CD4-positive, alpha-beta memory T cell (primary cell): Measurements from ENCODE around the gene FBXO33. TPM values are rescaled to one million over a fixed set of nuclear protein-coding genes. Genes with fewer than 3 reads are reported as not detected.
A peak's percentile ranks its signal among the peaks of the same experiment; 100 is the strongest.

Source experiments
- CTCF ChIA-PET: fragments of 350-600 bp; sonication (Branson Sonifier 250); formaldehyde crosslinking; loops from one replicate; lab custom pipeline; 2021; ENCODE audit warnings: inconsistent platforms; ENCODE audit not compliant: partially characterized antibody; lab: Charles Lee
- POLR2A ChIA-PET: fragments of 350-600 bp; sonication (Branson Sonifier 250); formaldehyde crosslinking; loops from one replicate; lab custom pipeline; 2021; ENCODE audit not compliant: partially characterized antibody; lab: Charles Lee
- DNase-seq, 5 donors: peaks; one replicate each; pipeline versions ENCODE4 v3.0.0 to v3.0.0-alpha.2; 2020 to 2022; ENCODE audit warnings: mixed read lengths in 1 of 5
- H3K27ac ChIP-seq: one replicate; pipeline ENCODE4 v1.7.0; 2013; ENCODE audit warnings: low read depth, low read length
- H3K27me3 ChIP-seq: 2 replicates; pipeline ENCODE4 v1.7.0; 2013; ENCODE audit warnings: mild to moderate bottlenecking, low read length, moderate library complexity; ENCODE audit not compliant: insufficient read depth
- H3K36me3 ChIP-seq: 2 replicates; pipeline ENCODE4 v1.7.0; 2013; ENCODE audit warnings: mild to moderate bottlenecking, low read length, moderate library complexity; ENCODE audit not compliant: insufficient read depth
- H3K4me1 ChIP-seq: 2 replicates; pipeline ENCODE4 v1.7.0; 2013; ENCODE audit warnings: mild to moderate bottlenecking, low read length, moderate library complexity; ENCODE audit not compliant: insufficient read depth
- H3K4me3 ChIP-seq, 2 donors: one replicate each; pipeline ENCODE4 v1.7.0; 2013; ENCODE audit warnings: low read length in 2 of 2, mild to moderate bottlenecking in 1 of 2
- H3K9me3 ChIP-seq, 2 donors: one replicate each; pipeline ENCODE4 v1.7.0; 2013; ENCODE audit warnings: low read length in 2 of 2, control low read depth in 1 of 2; ENCODE audit not compliant: control insufficient read depth in 1 of 2
- H3K27ac Mint-ChIP-seq, 7 donors: one replicate each; pipeline ENCODE4 v1.8.0; 2020 to 2021; ENCODE audit warnings: mixed read lengths in 7 of 7, mild to moderate bottlenecking in 6 of 7, inconsistent platforms in 3 of 7, moderate library complexity in 3 of 7
- H3K27me3 Mint-ChIP-seq, 2 donors: one replicate each; pipeline ENCODE4 v1.8.0; 2020 to 2021; ENCODE audit warnings: mixed read lengths in 2 of 2
- H3K36me3 Mint-ChIP-seq, 2 donors: one replicate each; pipeline ENCODE4 v1.8.0; 2020 to 2021; ENCODE audit warnings: mixed read lengths in 2 of 2, inconsistent platforms in 1 of 2, mild to moderate bottlenecking in 1 of 2
- H3K4me1 Mint-ChIP-seq, 4 donors: one replicate each; pipeline ENCODE4 v1.8.0; 2020 to 2021; ENCODE audit warnings: mixed read lengths in 4 of 4, mild to moderate bottlenecking in 1 of 4
- H3K4me3 Mint-ChIP-seq, 8 donors: one replicate each; pipeline ENCODE4 v1.8.0; 2020 to 2021; ENCODE audit warnings: mixed read lengths in 8 of 8, mild to moderate bottlenecking in 7 of 8, moderate library complexity in 6 of 8, inconsistent platforms in 3 of 8
- H3K9me3 Mint-ChIP-seq, 8 donors: one replicate each; pipeline ENCODE4 v1.8.0; 2020 to 2021; ENCODE audit warnings: mixed read lengths in 8 of 8, mild to moderate bottlenecking in 5 of 8, inconsistent platforms in 3 of 8, moderate library complexity in 1 of 8
- intact Hi-C: fragments of 100-400 bp; cut with micrococcal nuclease; formaldehyde crosslinking; loops from one replicate; pipeline ENCODE4 v1.15.1; 2023
- polyA plus RNA-seq, 2 donors: library from polyadenylated mRNA; unstranded; fragments of 300-500 nt; fragmentation: Illumina TruSeq; gene quantifications; one replicate each; pipeline ENCODE4 v1.2.3, GENCODE V29; 2021
- total RNA-seq, 2 experiments: library from RNA; stranded (reverse); gene quantifications; one replicate each; pipeline ENCODE4 v1.2.3, GENCODE V29; 2021

Gene FBXO33, protein sequence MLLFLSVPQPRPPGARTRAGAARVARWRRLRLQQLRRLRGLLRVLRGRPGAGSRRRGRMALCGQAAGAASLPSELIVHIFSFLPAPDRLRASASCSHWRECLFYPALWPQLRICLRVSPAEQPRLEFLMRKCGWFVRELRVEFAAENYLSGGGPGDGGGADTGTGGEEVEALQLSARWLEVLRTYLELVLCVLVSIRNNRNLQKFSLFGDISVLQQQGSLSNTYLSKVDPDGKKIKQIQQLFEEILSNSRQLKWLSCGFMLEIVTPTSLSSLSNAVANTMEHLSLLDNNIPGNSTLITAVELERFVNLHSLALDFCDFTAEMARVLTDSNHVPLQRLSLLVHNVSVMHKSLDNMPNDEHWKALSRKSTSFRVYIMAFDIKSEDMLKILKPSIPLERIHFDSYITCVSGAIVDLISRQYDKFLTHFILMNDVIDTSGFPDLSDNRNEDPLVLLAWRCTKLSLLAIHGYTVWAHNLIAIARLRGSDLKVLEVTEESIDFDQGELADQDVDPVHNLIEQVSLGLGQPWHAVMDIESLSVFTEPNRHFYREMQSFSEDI
- total RNA-seq (10 to 100 TPM; 18.0 to 21.5 TPM), polyA plus RNA-seq (10 to 100 TPM; 15.0 to 19.4 TPM)

- H3K9me3 Mint-ChIP-seq, result no peaks in the 10 kb centered on the region
- H3K36me3 Mint-ChIP-seq, result peaks cover 0 to 20% of the 10 kb centered on the region in 2 donors
- intact Hi-C loops, result loop anchor here (1.0 to 10.0 kb wide), 7 partner anchors 165 to 1357 kb away; partner anchors contain the start of genes GEMIN2, PNN, SEC23A and TRAPPC6B
- peak within 1 kb of the TSS; percentile 99 to 100 (median 100) for H3K4me3 Mint-ChIP-seq
- no peaks in the 10 kb centered on the region for H3K27me3 ChIP-seq
- H3K36me3 ChIP-seq, result no peaks in the 10 kb centered on the region
- peaks cover 32 to 56% (median 38%) of the 10 kb centered on the region in 4 donors for H3K4me1 Mint-ChIP-seq
- peak within 1 kb of the TSS; percentile 88 to 97 for H3K4me3 ChIP-seq
- peaks cover 0 to 2% of the 10 kb centered on the region in 2 donors for H3K27me3 Mint-ChIP-seq
- peak within 1 kb of the TSS; percentile 100 for H3K27ac Mint-ChIP-seq
- ChIA-PET CTCF (interaction anchor here (1.0 to 1.3 kb wide), 5 partner anchors 49 to 329 kb away, joined by 3 to 4 read pairs (median 3); partner anchors contain the start of genes SEC23A and TRAPPC6B), POLR2A (interaction anchor here (0.6 to 4.5 kb wide), 36 partner anchors 9 to 415 kb away, joined by 3 to 81 read pairs (median 5); partner anchors contain the start of genes GEMIN2, PNN, SEC23A and TRAPPC6B)
- H3K27ac ChIP-seq, result peak within 1 kb of the TSS; percentile 91
- no peaks in the 10 kb centered on the region for H3K9me3 ChIP-seq
- H3K4me1 ChIP-seq, result peaks cover 47% of the 10 kb centered on the region
- DNase-seq, result peak; percentile 97 to 99 (median 98)
Measured at GRCh38 chr14:39432179-39432618, at the start of gene FBXO33. Gene FBXO33, minus strand, starts transcription at chr14:39432433. Its CDS starts 271 bp downstream, at chr14:39432162.

GRCh38 chr14:39474416-39474911 lies 42.2 kb upstream of the FBXO33 start:
- H3K36me3 Mint-ChIP-seq, result peaks cover 2 to 21% of the 10 kb centered on the region in 2 donors
- no peak for DNase-seq
- no peaks in the 10 kb centered on the region for H3K36me3 ChIP-seq
- no peak overlapping the region for H3K4me3 Mint-ChIP-seq
- no peaks in the 10 kb centered on the region for H3K4me1 Mint-ChIP-seq
- H3K4me1 ChIP-seq, result no peaks in the 10 kb centered on the region
- H3K27me3 Mint-ChIP-seq, result no peaks in the 10 kb centered on the region
- ChIA-PET CTCF (no interaction called here), POLR2A (no interaction called here)
- H3K27ac Mint-ChIP-seq, result no peak overlapping the region
- no peak overlapping the region for H3K4me3 ChIP-seq
- H3K9me3 ChIP-seq, result no peaks in the 10 kb centered on the region
- H3K27ac ChIP-seq, result no peak overlapping the region
- H3K27me3 ChIP-seq, result no peaks in the 10 kb centered on the region
- intact Hi-C loops, result no loop called here
- H3K9me3 Mint-ChIP-seq, result peaks cover 0 to 7% (median 0%) of the 10 kb centered on the region in 8 donors

GRCh38 chr14:39472078-39472477 lies 39.8 kb upstream of the FBXO33 start:
- intact Hi-C loops, result no loop called here
- Mint-ChIP-seq H3K27ac (no peak overlapping the region), H3K27me3 (peaks cover 0 to 2% of the 10 kb centered on the region in 2 donors), H3K4me3 (no peak overlapping the region), H3K4me1 (no peaks in the 10 kb centered on the region), H3K36me3 (peaks cover 2 to 17% of the 10 kb centered on the region in 2 donors), H3K9me3 (peaks cover 0 to 9% (median 0%) of the 10 kb centered on the region in 8 donors)
- no peak overlapping the region for H3K4me3 ChIP-seq
- no peaks in the 10 kb centered on the region for H3K27me3 ChIP-seq
- H3K9me3 ChIP-seq, result no peaks in the 10 kb centered on the region
- ChIA-PET POLR2A (no interaction called here), CTCF (no interaction called here)
- DNase-seq, result no peak
- H3K4me1 ChIP-seq, result no peaks in the 10 kb centered on the region
- H3K27ac ChIP-seq, result no peak overlapping the region
- no peaks in the 10 kb centered on the region for H3K36me3 ChIP-seq

DNA sequence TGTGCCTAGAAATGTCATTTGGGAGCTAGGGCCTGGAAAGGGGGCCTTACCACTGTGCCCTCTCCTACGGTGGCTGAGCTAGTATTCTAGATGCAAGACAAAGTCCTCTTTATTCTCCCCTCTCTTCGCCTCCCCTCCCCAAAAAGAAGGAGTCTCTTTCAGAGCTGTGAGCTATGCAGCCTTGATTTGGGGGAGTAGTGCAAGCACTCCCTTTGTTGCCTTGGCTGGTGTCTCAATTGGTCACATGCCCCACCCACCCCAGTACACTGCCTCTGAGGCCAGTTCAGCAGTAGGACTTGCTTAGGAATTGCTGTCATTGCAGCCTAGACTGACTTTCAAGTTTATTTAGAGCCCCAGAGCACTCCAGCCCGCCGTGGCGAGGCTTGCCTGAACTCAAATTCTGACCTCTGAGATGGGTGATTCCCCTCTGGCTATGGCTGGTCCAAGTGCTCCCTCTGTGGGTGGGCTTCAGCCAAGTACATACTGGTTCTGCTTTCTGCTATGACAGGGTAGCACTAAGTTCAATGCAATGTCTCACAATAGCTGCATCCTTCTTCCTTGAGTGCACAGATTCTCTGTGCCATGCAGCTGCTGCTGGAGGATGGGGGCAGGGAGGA lies 37.0 kb upstream of the FBXO33 start:
- no peak overlapping the region for H3K4me3 Mint-ChIP-seq
- no peaks in the 10 kb centered on the region for H3K27me3 ChIP-seq
- ChIA-PET CTCF (no interaction called here), POLR2A (no interaction called here)
- intact Hi-C loops, result no loop called here
- H3K9me3 ChIP-seq, result no peaks in the 10 kb centered on the region
- H3K36me3 Mint-ChIP-seq, result peaks cover 2 to 15% of the 10 kb centered on the region in 2 donors
- H3K27ac ChIP-seq, result no peak overlapping the region
- H3K4me3 ChIP-seq, result no peak overlapping the region
- peaks cover 8 to 9% of the 10 kb centered on the region in 2 donors for H3K27me3 Mint-ChIP-seq
- no peaks in the 10 kb centered on the region for H3K4me1 Mint-ChIP-seq
- peak in 2 of 5 donors; percentile 17 to 36 for DNase-seq
- no peaks in the 10 kb centered on the region for H3K4me1 ChIP-seq
- no peak overlapping the region for H3K27ac Mint-ChIP-seq
- peaks cover 0 to 16% (median under 1%) of the 10 kb centered on the region in 8 donors for H3K9me3 Mint-ChIP-seq
- H3K36me3 ChIP-seq, result no peaks in the 10 kb centered on the region

- intact Hi-C loops, result no loop called here
- CTCF ChIA-PET, result no interaction called here
- no peak overlapping the region for H3K27ac ChIP-seq
Measured at GRCh38 chr14:39467889-39468524, 35.8 kb upstream of the FBXO33 start.

GRCh38 chr14:39459795-39460478 lies 27.7 kb upstream of the FBXO33 start:
- no peaks in the 10 kb centered on the region for H3K4me1 Mint-ChIP-seq
- no peak overlapping the region for H3K4me3 ChIP-seq
- intact Hi-C loops, result no loop called here
- no peaks in the 10 kb centered on the region for H3K9me3 Mint-ChIP-seq
- H3K27me3 ChIP-seq, result no peaks in the 10 kb centered on the region
- H3K36me3 Mint-ChIP-seq, result no peaks in the 10 kb centered on the region
- POLR2A ChIA-PET, result no interaction called here
- no peak overlapping the region for H3K4me3 Mint-ChIP-seq
- no peaks in the 10 kb centered on the region for H3K36me3 ChIP-seq
- CTCF ChIA-PET, result no interaction called here
- H3K9me3 ChIP-seq, result no peaks in the 10 kb centered on the region
- H3K27me3 Mint-ChIP-seq, result peaks cover 3% of the 10 kb centered on the region in 2 donors
- no peak overlapping the region for H3K27ac ChIP-seq
- H3K27ac Mint-ChIP-seq, result no peak overlapping the region
- DNase-seq, result no peak
- no peaks in the 10 kb centered on the region for H3K4me1 ChIP-seq

More at GRCh38 chr14:39467889-39468524, 35.8 kb upstream of the FBXO33 start:
- Histone ChIP-seq H3K27me3 (no peaks in the 10 kb centered on the region), H3K9me3 (no peaks in the 10 kb centered on the region), H3K36me3 (no peaks in the 10 kb centered on the region), H3K4me3 (no peak overlapping the region), H3K4me1 (no peaks in the 10 kb centered on the region)
- Mint-ChIP-seq H3K27me3 (peaks cover 8 to 9% of the 10 kb centered on the region in 2 donors), H3K27ac (no peak overlapping the region), H3K9me3 (peaks cover 0 to 16% (median under 1%) of the 10 kb centered on the region in 8 donors), H3K36me3 (peaks cover 2 to 15% of the 10 kb centered on the region in 2 donors), H3K4me1 (no peaks in the 10 kb centered on the region), H3K4me3 (peak overlapping the region in 1 of 8 donors; percentile 46)
- no peak for DNase-seq
- POLR2A ChIA-PET, result no interaction called here
